NCI-H1417 treated with DMSO at 0.1 percent for 48 hours (cell line): ENCODE measurements around the gene TLX2.
"Not testable (repeated sequence)": the region's sequence is repeated elsewhere in the genome, so short reads cannot be mapped to it uniquely, and the experiment has no call there.

Experiments used
- DNase-seq: peaks from one replicate; lab custom pipeline; 2025; lab: John Stamatoyannopoulos, UW

The TLX2 gene

GRCh38 chr2:74514368-74515270 is at the start of gene TLX2:
Gene TLX2 (plus strand): TSS chr2:74514450. CDS start chr2:74514807, 357 bp downstream.
- DNase-seq: no peak

DNA sequence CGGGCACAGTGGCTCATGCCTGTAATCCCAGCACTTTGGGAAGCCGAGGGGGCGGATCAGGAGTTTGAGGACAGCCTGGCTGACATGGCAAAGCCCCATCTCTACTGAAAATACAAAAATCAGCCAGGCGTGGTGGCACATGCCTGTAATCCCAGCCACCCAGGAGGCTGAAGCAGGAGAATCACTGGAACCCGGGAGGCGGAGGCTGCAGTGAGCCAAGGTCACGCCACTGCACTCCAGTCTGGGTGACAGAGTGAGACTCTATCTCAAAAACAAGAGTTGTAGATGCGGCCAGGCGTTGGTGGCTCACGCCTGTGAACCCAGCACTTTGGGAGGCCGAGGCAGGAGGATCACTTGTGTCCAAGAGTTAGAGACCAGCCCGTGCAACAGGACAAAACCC is 43.5 kb upstream of the TLX2 start:
- DNase-seq: not testable (repeated sequence)

GRCh38 chr2:74471332-74472065 is 42.8 kb upstream of the TLX2 start:
- no peak for DNase-seq

DNA sequence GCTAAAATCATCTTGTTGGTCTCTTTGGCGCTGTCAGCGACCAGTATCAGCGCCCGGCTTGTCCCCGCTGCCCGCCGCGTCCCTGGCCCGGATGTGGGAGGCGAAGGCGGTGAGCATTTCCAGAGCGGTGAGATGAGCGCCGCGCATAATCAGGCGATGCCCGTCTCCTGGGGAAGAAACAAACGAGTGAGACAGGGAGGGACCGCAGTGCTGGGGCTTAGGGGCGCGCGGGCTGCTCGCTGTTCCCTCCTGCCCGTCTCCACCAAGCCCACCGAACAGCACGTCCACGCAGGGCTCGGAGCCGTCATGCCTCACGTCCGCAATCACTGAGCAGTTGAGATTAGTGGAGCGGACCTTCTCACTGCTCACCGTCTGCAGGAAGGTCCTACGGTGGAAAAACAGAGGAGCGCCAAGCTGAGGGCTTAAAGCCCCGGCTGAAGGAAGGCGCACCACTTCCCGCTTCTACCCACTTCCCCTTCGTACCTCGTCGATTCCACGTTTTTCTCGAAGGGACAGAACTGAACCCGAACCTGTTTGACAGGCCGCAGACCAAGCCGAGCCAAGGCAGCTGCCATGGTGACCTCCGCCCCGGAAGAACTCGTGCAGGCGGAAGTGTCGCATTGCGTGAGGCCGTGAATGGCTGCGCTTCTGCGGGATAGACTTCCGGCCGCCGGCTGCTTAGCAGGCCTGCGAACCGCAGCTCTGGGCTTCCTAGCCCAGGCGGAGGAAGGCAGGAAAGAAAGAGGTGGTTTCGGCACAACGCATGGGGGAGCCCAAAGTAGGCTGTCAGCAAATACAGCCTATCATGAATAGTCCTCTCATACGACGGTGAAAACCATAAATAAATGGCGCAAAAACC is 41.9 kb upstream of the TLX2 start, which contains the start of gene MRPL53:
MRPL53 (minus strand) TSS at position 595 of the 859 bp plus-strand sequence; CDS start at position 575, 20 bp downstream.
- peak; percentile 67 for DNase-seq

- DNase-seq: no peak
Observed at GRCh38 chr2:74472945-74473258, 41.3 kb upstream of the TLX2 start.

- no peak for DNase-seq
Observed at GRCh38 chr2:74474481-74474880, 39.8 kb upstream of the TLX2 start.

- DNase-seq: no peak
Observed at GRCh38 chr2:74474899-74475298, 39.4 kb upstream of the TLX2 start.

DNA sequence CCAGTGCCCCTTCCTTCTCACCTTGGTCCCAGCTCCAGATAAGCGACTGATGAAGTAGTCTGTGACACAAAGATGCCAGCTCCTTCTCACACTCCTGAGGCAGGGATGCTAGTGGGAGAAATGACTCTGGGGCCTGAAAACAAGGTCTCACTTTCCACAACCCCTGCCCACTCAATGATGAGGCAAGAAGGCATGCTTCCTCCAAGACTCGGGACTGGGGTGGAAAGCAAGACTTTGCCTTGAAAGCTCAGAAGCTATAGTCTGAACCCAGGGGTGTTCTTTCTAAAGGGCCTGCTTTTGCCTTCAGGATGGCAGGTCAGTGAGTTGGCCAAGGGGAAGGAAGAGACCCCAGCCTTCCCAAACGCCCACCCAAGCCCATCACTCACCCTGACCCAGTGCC is 32.8 kb upstream of the TLX2 start:
- no peak for DNase-seq

DNA sequence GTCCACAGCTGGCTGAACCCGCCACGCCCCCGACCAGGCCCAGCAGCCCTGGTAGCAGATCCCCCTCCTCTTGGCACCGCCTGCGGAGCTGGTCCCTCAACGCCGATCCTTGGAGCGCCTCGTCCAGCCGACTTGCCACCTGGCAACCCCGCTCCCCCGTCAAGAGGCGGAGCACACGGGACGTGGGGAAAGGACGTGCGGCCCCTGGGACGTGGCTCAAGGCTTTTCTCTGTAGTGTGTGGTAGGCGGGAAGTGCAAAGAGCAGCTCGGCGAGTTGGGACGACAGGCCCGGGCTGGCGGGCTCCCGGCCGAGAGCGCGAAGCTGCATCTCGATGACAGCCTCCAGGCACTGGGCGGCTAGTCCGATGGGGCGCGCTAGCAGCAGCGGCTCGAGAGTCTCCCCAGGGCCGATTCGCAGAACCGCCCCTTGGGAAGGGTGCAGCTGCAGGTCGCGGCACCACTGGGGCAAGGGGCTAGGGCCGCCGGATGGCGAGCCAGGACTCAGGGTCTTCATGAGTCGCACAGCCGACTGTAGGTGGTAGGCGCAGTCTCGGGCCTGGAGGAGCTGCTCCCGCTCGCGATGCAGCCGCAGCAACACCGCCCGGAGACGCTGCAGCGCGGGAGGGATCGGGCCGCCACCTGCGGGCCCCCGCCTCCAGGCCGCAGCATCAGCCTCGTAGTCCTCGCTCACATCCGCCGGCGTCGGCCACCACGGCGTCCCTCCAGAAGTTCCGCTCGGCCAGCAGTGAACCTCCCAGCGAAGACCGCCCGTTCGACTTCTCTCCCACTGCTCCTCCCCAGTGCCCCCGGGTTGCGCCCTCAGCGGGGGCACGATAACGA is 32.1 kb upstream of the TLX2 start:
- no peak for DNase-seq

DNA sequence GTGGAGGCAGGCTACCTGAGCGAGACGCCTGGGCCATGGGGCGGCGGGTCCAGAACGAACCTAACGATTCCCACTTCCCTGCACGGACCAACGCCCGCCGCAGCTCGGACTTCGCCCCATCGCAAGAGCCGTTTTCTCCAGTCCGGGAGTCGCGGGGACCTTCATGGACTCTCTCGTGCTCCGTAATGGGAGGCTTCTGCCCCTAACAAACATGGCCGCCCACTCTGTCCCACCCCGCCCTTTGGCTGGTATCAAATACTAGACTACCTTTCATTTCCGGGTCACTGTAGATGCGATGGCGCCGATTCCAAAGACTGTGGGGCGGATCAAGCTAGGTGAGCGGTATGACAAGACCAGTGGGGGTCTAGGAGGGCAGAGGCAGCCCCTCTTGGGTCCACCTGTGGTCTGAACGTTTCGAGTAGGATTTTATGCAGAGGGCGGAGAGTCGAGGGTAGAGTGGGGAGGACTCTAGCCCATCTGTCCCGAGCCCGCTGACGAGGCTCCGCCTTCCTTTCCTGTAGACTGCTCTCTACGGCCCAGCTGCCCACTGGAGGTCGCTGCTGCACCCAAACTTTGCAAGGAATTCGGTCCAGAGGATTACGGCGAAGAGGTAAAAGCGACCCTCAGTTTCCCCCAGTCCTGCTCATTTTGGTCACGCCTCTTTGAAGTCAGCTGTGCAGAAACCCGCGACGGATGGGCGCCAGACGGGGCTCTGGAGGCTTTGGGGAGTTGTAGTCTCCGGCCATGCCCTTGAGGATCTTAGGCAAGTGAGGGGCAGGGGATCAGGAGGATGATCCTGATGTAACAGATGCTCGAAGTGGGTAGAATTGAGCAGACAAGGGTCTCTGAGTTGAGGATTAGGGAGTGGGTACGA is 31.2 kb upstream of the TLX2 start, which contains the start of the genes CCDC142 and TTC31:
CCDC142 (minus strand) TSS at position 198 of the 874 bp plus-strand sequence; CDS start at position 37, 161 bp downstream.
TTC31 (plus strand) TSS at position 281 of the 874 bp plus-strand sequence; CDS start at position 296, 15 bp downstream.
- peak; percentile 90 for DNase-seq

GRCh38 chr2:74483675-74484164 is 30.5 kb upstream of the TLX2 start:
- DNase-seq: not testable (repeated sequence)

GRCh38 chr2:74486141-74486540 is 28.1 kb upstream of the TLX2 start:
- DNase-seq: no peak

GRCh38 chr2:74488643-74489481 is 25.4 kb upstream of the TLX2 start:
- no peak for DNase-seq

DNA sequence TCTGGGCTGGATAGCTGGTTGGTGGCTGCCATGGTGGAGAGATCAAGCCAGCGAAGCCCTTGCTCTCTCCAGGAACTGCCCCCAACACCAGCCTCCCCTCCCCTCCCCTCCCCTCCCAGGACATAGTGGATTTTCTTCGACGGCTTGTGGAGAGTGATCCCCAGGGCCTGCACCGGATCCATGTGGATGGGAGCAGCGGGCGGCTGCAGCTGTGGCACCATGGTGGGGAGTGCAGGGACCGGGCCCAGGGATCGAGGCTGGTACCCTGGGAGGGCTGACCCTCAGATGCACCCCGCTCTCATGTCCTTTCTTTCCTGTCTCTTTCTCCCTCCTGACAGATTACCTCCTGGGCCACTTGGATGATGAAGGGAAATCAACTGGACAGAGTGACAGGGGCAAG is 24.3 kb upstream of the TLX2 start:
- DNase-seq: no peak

DNA sequence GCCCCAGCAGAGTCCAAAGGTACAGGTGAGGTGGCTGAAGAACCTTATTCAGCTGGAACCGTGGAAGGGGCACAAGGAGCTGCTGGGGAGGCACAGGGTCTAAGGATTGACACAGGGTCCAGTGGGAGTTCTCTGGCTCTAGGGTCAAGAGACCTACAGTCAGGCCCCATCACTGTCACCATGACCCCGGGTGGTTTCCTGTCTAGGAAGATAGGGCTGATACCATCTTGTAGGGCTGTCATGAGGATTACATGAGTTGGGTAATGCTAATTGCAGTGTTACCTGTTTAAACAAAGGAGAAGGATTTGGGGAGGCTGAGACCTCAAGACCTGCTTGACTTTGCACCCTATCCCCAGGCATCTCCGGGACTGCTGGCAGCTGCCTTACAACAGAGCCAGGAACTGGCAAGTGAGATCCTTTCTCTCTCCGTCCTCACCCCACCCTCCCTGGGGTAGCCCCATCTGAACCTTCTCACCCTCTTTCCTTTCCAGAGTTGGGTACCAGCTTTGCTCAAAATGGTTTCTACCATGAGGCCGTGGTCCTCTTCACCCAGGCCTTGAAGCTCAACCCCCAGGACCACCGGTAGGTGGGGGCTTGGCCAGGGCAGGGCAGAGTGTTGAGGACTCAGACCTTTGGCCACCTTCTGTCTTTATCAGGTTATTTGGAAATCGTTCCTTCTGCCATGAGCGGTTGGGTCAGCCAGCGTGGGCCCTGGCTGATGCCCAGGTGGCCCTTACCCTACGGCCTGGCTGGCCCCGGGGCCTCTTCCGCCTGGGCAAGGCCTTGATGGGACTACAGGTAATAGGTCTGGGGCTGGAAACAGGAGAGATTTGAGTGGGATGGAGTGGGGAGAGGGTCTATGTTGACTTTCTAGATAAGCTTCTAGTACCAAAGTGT is 22.4 kb upstream of the TLX2 start:
- DNase-seq: no peak

GRCh38 chr2:74493546-74493945 is 20.7 kb upstream of the TLX2 start:
- DNase-seq: no peak

DNA sequence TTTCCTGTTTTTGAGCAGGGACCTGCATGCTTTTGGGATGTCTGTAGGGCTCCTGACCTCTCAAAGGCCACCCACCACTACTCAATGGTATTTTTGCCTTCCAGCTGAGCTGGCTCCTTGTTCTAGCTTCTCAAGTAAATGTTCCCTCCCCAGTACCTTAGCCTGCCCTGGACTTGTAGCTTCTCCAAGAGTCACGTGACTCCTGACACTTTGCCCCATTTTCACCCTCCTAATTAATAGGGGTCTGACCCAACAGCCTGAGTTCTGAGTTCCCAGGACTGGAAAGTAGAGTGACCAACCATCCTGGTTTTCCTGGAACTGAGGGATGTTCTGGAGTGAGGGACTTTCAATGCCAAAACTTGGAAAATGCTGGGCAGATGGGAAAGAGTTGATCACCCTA is 18.8 kb upstream of the TLX2 start:
- no peak for DNase-seq
